GM19035 (cell line): ENCODE results near the gene CTSC.
A peak's percentile ranks its signal among the peaks of the same experiment; 100 is the strongest.

Source experiments
- ATAC-seq: cut with Tn5 transposase; IDR thresholded peaks from one replicate; pipeline ENCODE4 v1.9.1; 2021; ENCODE audit not compliant: unreplicated experiment

The CTSC gene

GRCh38 chr11:88337181-88337986, at the start of gene CTSC:
Gene CTSC (minus strand): TSS chr11:88337736. CDS start chr11:88337672, 64 bp downstream.
- ATAC-seq, result peak; percentile 92

GRCh38 chr11:88384669-88385005, 47.1 kb upstream of the CTSC start:
- no peak for ATAC-seq

DNA sequence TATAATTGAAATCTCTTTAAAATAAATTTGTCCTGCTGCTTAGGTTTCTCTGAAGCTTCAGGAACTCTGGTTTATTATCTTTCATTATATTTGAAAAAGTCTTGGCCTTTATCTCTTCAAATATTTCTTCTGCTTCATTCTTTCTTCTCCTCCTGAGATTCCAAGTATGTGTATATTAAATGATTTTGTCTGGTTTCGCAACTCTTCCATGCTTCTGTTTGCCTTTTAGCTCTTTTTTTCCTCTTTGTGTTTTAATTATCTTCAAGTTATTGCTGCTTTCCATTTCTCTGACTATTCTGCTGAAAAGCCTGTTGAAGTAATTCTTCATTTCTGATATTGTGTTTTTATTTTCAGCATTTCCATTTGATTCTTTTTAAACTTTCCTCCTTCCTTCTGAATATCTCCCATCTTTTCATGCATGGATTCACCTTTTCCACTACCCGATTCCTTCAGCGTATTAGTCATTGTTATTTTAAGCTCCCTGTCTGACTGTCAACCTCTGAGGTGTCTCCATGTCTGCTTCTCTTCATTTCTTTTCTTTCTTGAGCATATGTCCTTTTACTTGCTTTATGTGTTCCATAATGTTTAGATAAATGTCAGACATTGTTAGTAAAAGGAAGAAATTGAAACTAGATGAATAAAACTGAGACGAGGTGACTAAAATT, 46.6 kb upstream of the CTSC start:
- ATAC-seq, result no peak

DNA sequence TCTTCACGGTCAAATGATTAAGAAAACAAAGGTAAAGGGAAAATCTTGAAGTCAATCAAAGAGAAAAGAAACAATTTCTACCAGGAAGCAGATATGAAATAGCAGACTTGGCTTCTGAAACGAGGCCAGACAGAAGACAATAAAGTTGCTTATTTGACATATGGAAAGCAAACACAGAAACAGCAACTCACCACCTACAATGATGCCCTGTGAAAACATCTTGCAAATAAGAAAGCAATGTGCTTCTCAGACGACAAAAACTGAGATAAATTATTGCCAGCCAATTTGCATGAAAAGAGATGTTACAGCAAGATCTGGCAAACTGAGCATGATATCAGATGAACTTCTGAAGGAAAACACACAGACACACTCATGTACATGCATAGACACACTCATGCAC, 45.9 kb upstream of the CTSC start:
- no peak for ATAC-seq

DNA sequence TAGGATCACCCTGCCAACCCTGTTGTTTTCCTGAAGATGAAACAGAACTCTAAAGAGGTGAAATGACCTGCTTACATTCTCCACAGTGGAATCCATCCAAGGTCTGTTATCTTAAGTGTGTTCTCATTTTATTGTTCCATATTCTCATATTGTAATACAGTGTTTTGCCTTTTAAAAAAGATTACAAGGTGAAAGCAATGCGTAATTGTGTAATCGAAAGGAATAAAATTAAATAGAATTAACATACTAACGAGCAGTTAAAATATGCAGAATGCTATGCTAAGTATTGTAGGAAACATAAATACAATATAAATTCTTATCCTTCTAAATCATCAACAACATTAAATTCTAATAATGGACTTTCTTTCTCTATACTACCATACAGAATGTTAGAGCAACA, 41.6 kb upstream of the CTSC start:
- ATAC-seq, result no peak

DNA sequence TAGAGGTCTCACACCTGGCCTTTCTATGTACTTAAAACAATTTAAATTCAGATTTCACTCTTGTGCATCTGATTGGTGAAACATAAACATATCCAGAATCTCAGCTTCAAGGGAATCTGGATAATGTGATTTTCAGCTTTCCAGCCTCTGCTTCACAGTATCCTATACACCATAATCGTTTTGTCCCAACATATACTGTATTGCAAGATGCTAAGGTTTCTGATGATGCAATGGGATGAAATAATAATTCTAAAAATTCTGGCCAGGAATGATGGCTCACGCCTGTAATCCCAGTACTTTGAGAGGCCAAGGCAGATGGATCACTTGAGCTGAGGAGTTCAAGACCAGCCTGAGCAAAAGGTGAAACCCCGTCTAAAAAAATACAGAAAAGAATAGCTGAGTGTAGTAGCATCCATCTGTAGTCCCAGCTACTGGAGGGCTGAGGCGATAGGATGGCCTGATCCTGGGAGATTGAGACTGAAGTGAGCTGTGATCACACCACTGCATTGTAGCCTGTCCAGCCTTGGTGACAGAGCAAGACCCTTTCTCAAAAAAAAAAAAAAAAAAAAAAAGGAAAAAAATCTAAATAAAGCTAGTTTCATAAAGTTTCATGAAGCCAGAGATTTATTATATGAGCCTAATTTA, 41.0 kb upstream of the CTSC start:
- no peak for ATAC-seq

DNA sequence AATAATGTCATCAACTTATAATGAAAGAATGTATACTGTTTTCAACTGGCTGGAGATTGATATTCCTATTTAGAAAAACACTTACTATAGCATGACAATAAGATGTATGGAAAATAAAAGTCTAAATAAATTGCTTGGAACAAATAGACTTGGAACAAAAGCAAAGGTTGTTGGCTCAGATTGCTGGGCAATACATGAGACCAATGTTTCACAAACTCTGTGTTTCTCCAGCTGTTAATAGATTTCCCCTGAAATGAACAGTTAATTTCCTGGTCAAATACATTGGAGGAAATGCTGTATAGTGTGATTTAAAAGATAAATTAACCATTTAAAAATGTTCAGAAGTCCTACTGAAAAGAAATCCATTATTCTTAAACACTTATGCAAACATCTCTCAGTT, 40.1 kb upstream of the CTSC start:
- ATAC-seq, result no peak

DNA sequence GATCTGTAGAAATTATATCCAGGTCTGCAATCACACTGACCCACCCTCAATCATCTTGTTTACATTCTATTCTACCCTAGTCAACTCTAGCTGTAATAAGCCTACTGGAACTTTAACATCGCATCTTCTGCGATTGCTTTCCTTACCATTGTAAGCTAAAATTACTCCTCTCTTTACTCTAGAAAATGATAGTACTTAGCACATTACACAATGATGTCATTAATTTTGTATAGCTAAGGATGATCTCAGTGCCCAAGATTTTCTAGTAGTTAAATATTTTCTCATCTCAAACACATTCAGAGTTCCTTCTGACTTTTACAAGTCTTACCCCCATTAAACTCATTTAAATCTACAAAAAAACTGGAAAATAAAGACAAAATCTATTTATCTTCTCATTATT, 39.6 kb upstream of the CTSC start:
- no peak for ATAC-seq

DNA sequence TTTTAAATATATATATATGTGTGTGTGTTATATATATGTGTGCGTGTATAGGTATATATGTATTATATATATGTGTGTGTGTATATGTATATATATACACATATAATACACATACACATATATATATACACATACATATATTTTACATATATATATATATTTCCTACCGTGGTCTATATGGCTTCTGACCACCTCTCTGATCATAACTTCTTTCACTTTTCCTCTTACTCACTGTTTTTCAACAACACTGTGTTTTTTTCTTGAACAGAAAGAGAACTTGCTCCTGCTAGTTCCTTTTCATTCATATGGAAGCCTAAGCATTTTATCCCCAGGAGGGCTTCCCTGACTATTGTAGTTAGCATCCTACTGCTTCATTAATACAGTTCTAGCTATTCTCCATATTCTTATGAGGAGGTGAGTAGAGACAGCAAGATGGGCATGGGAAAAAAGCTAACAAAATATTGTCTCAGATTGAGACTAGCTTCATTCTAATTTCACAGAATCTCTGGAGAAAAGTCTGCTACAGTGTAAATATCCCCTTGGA, 38.5 kb upstream of the CTSC start:
- no peak for ATAC-seq

DNA sequence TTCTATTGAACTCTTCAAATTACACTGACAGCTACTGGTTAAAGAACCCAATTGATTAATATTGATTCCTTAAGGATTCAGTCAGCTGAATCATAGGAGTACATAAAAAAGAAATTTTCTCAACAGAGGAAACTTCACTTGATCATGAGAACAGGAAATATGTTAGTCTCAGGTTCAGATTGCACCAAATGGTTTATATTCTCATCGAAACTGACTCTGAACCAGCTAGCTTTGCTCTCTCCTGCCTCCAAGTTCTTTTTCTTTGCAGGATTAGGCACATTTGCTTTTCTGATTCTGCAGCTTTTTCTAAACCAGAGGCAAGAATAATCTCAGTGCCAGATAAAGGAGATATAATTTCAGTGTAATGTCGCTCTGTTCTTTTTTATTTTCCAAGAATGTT, 33.2 kb upstream of the CTSC start:
- no peak for ATAC-seq

DNA sequence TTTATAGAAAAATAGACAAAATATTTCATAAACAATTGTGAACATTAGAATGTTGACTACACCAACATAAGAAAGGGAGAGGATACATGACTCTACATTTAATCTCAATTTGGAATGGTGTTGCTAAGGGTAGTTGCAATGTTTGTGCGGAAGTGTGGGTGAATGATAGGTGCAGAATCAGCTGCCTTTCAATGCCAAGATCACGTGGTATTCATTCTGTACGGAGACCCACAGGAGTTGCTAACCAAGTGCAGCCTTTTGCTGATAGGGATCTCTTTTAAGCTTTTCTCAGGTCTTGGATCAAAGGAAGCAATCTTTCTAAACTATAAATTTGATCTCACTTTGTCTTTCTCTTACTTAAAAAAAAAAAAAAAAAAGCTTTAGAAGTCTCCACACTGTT, 29.8 kb upstream of the CTSC start:
- no peak for ATAC-seq

GRCh38 chr11:88363648-88364065, 26.1 kb upstream of the CTSC start:
- ATAC-seq, result no peak

DNA sequence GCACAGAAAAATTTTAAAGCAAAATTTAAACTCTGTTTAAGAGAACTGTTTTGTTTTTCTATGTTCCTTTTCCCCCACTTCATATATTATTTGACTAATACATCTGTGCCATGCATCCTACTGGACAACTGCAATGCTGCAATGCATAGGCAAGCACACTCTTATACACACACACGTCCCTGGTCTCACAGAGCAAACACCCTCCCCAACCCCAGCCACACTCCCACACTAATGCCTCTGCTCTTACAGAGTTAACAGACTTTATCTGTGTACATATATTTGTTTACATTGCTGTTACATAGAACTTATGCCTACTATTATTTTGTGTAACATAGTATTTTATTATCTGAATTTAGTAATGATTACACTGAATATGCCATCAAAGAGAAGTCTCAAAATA, 25.5 kb upstream of the CTSC start:
- no peak for ATAC-seq

GRCh38 chr11:88360141-88360540, 22.6 kb upstream of the CTSC start:
- ATAC-seq, result no peak

DNA sequence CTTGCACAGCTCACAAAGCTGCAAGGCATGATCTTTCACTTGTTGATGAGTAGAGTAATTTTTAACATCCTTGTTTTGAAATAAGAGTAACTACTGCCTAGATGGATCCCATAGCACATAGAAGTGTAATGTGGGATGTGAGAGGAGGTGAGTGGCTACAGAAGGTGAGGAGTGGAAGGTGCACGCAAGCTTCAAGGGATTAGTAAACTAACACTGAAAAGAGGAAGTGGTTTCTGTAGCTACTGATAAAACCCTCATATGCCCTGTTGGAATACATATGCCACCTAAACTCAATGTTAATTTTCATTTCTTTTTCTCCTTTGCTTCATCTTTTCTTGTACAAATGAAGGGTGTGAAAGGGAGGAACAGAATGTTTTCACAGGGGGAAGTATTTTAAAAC, 22.0 kb upstream of the CTSC start:
- ATAC-seq, result peak; percentile 61

DNA sequence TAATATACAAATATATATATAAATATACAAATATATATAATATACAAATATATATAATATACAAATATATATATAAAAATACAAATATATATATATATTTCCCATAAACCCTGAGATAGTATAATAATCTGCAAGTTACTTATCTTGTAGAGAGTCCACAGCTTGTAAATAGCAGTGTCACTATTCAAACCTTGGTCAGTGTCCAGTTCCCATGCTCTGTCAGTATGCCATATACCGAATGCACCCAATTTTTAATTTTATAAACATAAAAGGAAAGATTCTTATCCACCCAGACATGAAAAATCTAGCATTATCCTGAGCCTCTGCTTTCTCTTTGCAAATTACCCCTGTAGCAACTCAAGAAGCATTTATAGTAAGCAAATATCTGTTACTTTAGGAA, 21.6 kb upstream of the CTSC start:
- no peak for ATAC-seq

GRCh38 chr11:88358040-88358431, 20.5 kb upstream of the CTSC start:
- no peak for ATAC-seq

- ATAC-seq, result peak; percentile 55
Observed at GRCh38 chr11:88357323-88358039, 19.9 kb upstream of the CTSC start.

DNA sequence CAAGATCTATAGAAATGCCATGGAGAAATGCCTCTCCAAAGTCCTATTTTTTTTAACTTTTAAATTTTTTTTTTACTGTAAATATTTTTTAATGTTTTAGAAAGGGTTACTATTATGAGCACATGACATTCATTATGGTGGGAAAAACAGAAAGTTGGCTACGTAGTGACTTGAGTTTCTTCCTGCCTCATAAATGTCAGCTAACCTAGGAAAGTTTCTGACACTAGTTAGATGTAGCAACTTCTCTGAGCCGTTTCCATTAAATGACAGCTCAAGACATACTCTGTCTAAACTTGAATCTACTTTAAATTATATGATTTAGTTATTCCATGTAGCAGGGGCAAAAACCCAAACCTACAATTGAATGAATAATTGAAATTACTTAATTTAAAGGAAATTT, 18.4 kb upstream of the CTSC start:
- no peak for ATAC-seq

GRCh38 chr11:88354912-88355311, 17.4 kb upstream of the CTSC start:
- ATAC-seq, result no peak

DNA sequence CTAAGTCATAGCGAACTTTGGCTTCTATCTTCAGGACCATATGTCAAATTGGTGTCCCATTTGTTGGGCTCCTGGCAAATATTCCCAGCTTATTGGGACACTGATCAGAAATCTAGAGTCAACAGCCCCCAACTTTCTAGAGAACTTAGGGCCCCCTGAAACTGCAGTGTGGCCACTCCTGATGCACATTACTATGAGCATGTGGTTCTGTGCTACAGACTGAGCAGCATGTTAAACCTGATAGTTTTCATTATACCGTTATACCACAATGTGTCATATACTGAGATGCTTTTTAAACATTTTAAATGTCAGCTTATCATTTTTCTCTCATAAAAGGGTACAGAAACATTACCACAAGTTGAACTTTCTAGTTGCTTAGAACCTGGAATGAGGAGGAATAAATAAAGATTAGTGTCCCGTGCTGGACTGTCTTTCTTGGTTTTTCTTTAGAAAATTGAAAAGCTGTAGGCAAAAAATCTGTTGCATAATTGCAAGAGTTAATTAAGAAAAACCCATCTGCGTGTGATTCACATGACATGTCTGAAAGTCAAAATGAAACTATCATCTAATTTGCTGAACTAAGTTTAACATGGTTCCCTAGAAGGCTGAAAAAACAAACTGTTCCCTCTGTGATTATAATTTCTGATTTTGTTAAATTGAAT, 16.4 kb upstream of the CTSC start:
- ATAC-seq, result peak; percentile 33
